Raji (cell line): ENCODE results near the gene SPATA31D4.
"Not testable (repeated sequence)": the region's sequence is repeated elsewhere in the genome, so short reads cannot be mapped to it uniquely, and the experiment has no call there.

Experiments
- POLR2A ChIP-seq: IDR thresholded peaks from 2 replicates; pipeline ENCODE4 v1.6.1; 2011; ENCODE audit warnings: low read depth, low read length, control low read depth; ENCODE audit not compliant: insufficient read depth

The SPATA31D4 gene

DNA sequence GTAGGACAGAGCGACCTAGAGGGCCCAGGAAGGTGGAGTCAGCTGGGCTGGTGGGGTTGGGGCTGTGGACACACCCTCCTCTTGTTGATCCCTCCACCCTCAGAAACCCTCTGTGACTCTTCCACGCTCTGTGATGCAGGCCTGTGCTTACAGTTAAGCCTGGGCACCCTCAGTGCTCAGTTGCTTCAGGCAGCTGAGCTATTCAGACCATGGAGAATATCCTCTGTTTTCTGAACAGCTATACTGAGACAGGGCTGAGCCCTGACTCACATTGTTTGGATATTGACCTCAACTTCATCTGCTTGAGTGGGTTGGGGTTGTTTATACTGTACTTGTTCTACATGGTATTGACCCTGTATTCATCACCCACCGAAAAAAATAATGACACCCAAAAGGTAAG is at the start of gene SPATA31D4:
Gene SPATA31D4, plus strand, starts transcription at position 124 of the 400 bp plus-strand sequence. Its CDS starts 86 bp downstream, at position 210.
- TF ChIP-seq POLR2A = not testable (repeated sequence)

DNA sequence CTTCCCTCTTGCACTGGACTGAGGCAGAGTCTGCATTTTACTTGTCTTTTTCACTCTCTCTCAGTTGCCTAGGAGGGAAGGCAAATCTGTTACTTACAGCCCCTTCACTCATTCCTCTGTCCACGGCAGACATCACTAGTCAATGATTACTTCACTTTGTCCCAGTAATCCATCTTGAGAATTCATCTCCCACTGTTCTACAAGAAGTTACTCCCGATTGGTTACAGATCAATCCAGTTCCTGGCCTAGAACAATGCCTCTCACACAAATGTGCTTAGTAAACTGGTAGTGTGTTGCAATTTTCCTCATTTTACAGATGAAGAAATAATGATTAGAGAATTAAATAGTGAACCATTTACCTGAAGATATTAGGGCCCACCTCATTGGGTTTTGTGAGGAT is 49.7 kb upstream of the SPATA31D4 start:
- TF ChIP-seq POLR2A = no peak

- no peak for TF ChIP-seq POLR2A
These were observed 48.7 kb upstream of the SPATA31D4 start for GRCh38 chr9:81879501-81879916.

GRCh38 chr9:81885602-81886001 is 42.6 kb upstream of the SPATA31D4 start:
- no peak for TF ChIP-seq POLR2A

- no peak for TF ChIP-seq POLR2A
These were observed 41.6 kb upstream of the SPATA31D4 start for GRCh38 chr9:81886665-81887064.

DNA sequence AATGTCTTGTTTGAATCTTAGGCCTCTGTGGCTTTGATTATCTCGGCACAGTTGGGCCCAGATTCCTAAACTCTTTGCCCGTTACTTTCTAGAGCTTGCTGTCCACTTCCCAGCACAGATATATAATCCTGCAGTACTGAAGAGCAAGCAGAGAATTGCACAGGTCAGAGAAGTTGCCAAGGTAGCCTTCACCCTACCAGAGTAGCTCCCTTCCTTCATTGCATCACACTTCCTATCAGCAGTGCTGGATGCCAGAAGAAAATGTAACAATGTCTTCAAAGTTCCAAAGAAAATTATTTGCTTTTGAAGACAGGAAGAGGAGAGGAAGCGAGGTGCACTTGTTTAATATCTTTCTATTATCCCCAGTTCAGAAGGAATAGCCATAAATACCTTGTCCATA is 38.1 kb upstream of the SPATA31D4 start:
- TF ChIP-seq POLR2A = no peak

DNA sequence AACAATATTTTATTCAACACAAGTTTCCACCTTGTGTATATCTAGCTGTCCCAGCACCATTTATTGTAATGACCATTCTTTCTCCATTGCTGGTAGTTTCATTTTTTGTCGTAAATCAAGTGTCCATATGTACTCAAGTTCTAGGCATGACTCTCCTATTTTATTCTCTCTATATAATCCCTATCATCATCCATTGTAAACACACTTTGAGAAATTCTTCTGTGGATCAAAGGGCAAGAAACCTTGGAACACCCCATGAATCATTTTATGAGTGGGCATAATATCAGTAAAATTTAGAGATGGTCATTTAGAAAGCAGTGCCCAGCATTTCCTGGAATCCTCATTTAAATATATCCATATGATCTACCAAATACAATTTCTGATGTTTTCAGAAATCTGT is 35.8 kb upstream of the SPATA31D4 start:
- no peak for TF ChIP-seq POLR2A

DNA sequence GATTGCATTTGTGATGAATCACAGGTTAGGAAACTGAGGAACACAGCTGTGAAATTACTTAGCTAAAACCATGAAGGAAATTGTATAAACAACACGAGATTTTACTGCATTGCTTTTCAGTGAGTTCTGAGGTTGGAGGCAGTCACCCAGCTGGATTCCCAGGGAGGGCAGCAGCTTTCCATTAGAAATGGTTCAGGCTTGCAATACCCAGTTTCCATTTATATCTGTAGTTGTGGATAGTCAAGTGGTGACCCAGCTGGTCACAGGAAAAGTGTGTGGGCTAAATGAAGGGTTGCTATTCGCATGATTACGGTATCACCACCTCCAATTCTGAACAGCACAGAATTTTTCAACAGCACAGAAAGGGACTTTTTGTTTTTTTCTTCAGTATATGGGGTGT is 34.3 kb upstream of the SPATA31D4 start:
- TF ChIP-seq POLR2A = no peak

DNA sequence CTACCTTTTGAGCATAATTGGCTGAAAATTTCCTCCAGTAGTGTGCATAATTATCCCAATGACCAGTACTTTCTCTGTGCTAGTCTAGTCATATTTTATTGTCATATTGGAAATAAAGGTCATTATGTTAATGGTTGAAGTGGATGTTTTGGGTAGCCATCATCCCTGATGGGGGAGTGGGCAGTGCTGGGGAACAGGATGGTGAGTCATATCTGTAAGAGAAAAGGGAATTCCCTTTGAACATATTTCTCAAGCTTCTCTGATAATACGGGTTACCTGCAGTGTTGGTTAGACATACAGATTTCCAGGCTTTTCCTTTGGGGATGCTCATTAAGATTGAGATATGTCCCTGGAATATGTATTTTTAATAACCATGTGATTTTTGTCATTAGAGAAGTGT is 33.3 kb upstream of the SPATA31D4 start:
- TF ChIP-seq POLR2A = no peak

DNA sequence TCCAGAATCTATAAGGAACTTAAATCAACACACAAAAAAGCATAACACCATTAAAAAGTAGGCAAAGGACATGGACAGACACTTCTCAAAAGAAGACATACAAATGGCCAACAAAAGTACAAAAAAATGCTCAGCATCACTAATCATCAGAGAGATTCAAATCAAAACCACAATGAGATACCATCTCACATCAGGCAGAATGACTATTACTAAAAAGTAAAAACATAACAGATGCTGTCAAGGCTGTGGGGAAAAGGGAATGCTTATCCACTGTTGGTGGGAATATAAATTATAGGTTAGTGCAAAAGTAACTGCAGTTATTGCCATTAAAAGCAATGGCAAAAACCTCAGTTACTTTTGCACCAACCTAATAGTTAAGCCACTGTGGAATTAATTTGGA is 32.2 kb upstream of the SPATA31D4 start:
- TF ChIP-seq POLR2A = no peak

GRCh38 chr9:81898851-81899250 is 29.4 kb upstream of the SPATA31D4 start:
- TF ChIP-seq POLR2A = no peak

DNA sequence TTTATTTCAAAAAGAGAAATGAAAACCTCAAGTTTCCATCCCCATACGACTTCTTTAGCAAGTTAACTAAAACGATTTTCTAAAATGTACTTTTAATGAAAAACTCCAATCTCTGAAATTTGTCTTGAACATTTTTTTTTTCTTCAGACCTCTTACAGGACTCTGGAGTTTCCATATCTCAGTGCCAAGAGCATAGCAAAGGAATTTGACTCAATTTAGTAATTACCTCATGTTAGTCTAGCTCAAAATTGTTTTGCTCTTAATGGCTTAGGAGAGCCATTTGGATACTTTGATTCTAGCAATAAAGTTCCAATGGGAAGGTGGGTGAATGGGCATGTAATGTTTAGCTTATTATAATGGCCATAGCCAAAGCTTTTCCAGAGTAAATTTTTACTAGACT is 26.0 kb upstream of the SPATA31D4 start:
- TF ChIP-seq POLR2A = no peak

DNA sequence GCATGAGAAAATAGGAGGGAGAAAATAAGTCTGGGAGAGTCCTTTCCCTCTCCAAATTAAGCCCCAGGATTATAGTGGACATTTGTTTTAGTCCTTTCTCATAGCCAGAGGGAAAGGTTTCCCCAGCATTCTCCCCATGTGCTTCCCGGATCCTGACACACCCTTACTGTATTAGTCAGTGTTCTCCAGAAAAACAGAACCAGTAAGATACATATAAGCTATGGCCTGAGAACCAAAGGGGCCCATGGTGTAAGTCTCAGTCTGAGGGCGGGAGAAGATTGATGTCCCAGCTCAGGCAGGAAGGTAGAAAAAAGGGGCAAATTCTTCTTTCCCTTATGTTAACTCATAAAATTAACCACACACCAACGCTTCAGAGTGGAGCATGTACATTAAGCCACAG is 25.6 kb upstream of the SPATA31D4 start:
- TF ChIP-seq POLR2A = no peak

- no peak for TF ChIP-seq POLR2A
These were observed 21.6 kb upstream of the SPATA31D4 start for GRCh38 chr9:81906671-81907070.

GRCh38 chr9:81912135-81912534 is 16.1 kb upstream of the SPATA31D4 start:
- TF ChIP-seq POLR2A = no peak

GRCh38 chr9:81915801-81916505 is 12.3 kb upstream of the SPATA31D4 start:
- TF ChIP-seq POLR2A = no peak

DNA sequence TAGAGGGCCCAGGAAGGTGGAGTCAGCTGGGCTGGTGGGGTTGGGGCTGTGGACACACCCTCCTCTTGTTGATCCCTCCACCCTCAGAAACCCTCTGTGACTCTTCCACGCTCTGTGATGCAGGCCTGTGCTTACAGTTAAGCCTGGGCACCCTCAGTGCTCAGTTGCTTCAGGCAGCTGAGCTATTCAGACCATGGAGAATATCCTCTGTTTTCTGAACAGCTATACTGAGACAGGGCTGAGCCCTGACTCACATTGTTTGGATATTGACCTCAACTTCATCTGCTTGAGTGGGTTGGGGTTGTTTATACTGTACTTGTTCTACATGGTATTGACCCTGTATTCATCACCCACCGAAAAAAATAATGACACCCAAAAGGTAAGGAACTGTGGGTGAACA is 15.2 kb downstream of the SPATA31D4 start, which contains the start of gene SPATA31D3:
Gene SPATA31D3, plus strand, starts transcription at position 108 of the 400 bp plus-strand sequence. Its CDS starts 86 bp downstream, at position 194.
- not testable (repeated sequence) for TF ChIP-seq POLR2A

- no peak for TF ChIP-seq POLR2A
These were observed 24.9 kb downstream of the SPATA31D4 start for GRCh38 chr9:81953096-81953495.

DNA sequence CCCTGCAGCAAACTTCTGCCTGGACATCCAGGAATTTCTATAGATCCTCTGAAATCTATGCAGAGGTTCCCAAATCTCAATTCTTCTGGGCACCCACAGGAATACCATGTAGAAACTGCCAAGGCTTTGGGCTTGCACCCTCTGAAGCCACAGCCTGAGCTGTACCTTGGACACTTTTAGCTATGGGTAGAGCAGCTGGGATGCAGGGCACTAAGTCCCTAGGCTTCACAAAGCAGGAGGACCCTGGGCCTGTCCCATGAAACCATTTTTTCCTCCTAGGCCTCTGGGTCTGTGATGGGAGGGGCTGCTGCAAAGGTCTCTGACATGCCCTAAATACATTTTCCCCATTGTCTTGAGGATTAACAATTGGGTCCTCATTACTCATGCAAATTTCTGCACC is 27.4 kb downstream of the SPATA31D4 start:
- TF ChIP-seq POLR2A = no peak
